Panc1 (cell line): ENCODE results near the gene SECISBP2. TPM values are rescaled to one million over a fixed set of nuclear protein-coding genes. Genes with fewer than 3 reads are reported as not detected.
"Not testable (repeated sequence)": the region's sequence is repeated elsewhere in the genome, so short reads cannot be mapped to it uniquely, and the experiment has no call there.

Experiments used
- ATAC-seq: fragments of 200-7000 bp; cut with Tn5 transposase; 2 replicates; pipeline ENCODE4 v1.9.1; 2020; ENCODE audit warnings: mild to moderate bottlenecking, moderate library complexity
- BruUV-seq: library from RNA; stranded (reverse); fragments of 400-500 nt; replicated peaks from 2 replicates; lab custom pipeline; 2021; lab: Mats Ljungman, UMichigan
- CTCF ChIA-PET: fragments of 300-600 bp; sonication (Branson Sonifier 250); formaldehyde crosslinking; loops from one replicate; lab custom pipeline; 2022; ENCODE audit warnings: antibody characterized with exemption; lab: Charles Lee
- POLR2A ChIA-PET: fragments of 300-600 bp; sonication (Branson Sonifier 250); formaldehyde crosslinking; loops from one replicate; lab custom pipeline; 2022; ENCODE audit warnings: antibody characterized with exemption; lab: Charles Lee
- DNase-seq: peaks from one replicate; pipeline ENCODE4 v3.0.0-alpha.2; 2010; ENCODE audit warnings: low read depth, low spot score
- H3K27ac ChIP-seq: 2 replicates; pipeline ENCODE4 v1.5.1; 2011; ENCODE audit warnings: mild to moderate bottlenecking, low read length, inconsistent platforms
- H3K27me3 ChIP-seq: fragments of 200-500 bp; sonication (Bioruptor generic); 2 replicates; pipeline ENCODE4 v1.6.0; 2014; ENCODE audit warnings: low read length, inconsistent platforms; ENCODE audit not compliant: control insufficient read depth, insufficient read depth
- H3K36me3 ChIP-seq: fragments of 200-500 bp; sonication (Bioruptor generic); 2 replicates; pipeline ENCODE4 v1.5.1; 2014; ENCODE audit warnings: inconsistent platforms, mild to moderate bottlenecking, low read length, moderate library complexity; ENCODE audit not compliant: control insufficient read depth, insufficient read depth
- H3K4me1 ChIP-seq: 2 replicates; pipeline ENCODE4 v1.5.1; 2011; ENCODE audit warnings: inconsistent platforms, mild to moderate bottlenecking, low read length, moderate library complexity; ENCODE audit not compliant: control insufficient read depth, insufficient read depth
- H3K4me3 ChIP-seq, 2 experiments: 2 replicates each; pipeline ENCODE4 v1.5.1; 2011 to 2012; ENCODE audit warnings: low read depth in 2 of 2, low read length in 2 of 2, mild to moderate bottlenecking in 2 of 2, inconsistent platforms in 1 of 2, moderate library complexity in 1 of 2
- H3K9me3 ChIP-seq: fragments of 200-500 bp; sonication (Bioruptor generic); 2 replicates; pipeline ENCODE4 v1.5.1; 2014; ENCODE audit warnings: low read depth, mild to moderate bottlenecking, inconsistent platforms, low read length, moderate library complexity; ENCODE audit not compliant: control insufficient read depth, insufficient read depth
- CTCF ChIP-seq: fragments of 450-650 bp; IDR thresholded peaks from 2 replicates; pipeline ENCODE4 v1.5.1; 2017; ENCODE audit warnings: mild to moderate bottlenecking
- POLR2AphosphoS5 ChIP-seq: IDR thresholded peaks from 2 replicates; pipeline ENCODE4 v1.6.1; 2012; ENCODE audit warnings: mild to moderate bottlenecking, low read depth, low read length, moderate library complexity
- REST ChIP-seq, 2 experiments: IDR thresholded peaks; 2 replicates each; pipeline ENCODE4 v1.6.1; 2011 to 2012; ENCODE audit warnings: low read depth in 2 of 2, control low read depth in 1 of 2, low read length in 1 of 2, mild to moderate bottlenecking in 1 of 2, moderate library complexity in 1 of 2; ENCODE audit not compliant: insufficient read depth in 1 of 2
- SIN3A ChIP-seq: IDR thresholded peaks from 2 replicates; pipeline ENCODE4 v1.6.1; 2012; ENCODE audit warnings: low read depth, mild to moderate bottlenecking, low read length, moderate library complexity, borderline replicate concordance; ENCODE audit not compliant: insufficient read depth
- TCF7L2 ChIP-seq: IDR thresholded peaks from 2 replicates; pipeline ENCODE4 v1.6.1; 2011; ENCODE audit warnings: mild to moderate bottlenecking, low read depth, low read length, inconsistent platforms
- in situ Hi-C: cut with HindIII; loops from 2 replicates; pipeline ENCODE4 v1.10.0; 2016; ENCODE audit warnings: low sequenced_read_pairs, low pct_unique_long_range_greater_than_20kb
- intact Hi-C: fragments of 100-400 bp; cut with micrococcal nuclease; formaldehyde crosslinking; loops from one replicate; pipeline ENCODE4 v1.10.0; 2022; ENCODE audit not compliant: unreplicated experiment
- total RNA-seq: library from RNA; stranded (reverse); gene quantifications from one replicate; pipeline ENCODE4 v1.2.1, GENCODE V29; 2021; ENCODE audit not compliant: unreplicated experiment

SECISBP2 gene
- total RNA-seq, 1 experiment from 2014 or later, result 17.7 TPM

DNA sequence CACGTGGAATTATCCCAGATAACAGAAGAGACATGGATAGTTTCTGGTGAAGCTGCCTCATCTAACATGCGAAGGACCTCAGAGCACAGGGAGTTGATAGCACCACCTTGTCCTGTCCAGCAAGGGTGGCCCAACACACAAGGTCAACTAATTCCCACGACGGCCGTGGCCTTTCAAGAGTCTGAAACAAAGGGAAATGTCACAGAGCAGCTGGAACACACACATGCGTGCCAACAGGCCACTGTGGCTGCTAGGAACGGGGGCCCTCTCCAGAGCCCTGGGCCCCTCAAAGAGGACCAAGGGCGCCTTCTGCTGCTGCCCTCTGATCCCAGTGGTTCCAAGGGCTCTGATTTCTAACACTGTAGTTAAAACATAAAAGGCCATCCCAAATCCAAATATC, 50.7 kb downstream of the SECISBP2 start:
- in situ Hi-C loops, result no loop called here
- TF ChIP-seq TCF7L2, result no peak
- no peak for TF ChIP-seq POLR2AphosphoS5
- no peak for TF ChIP-seq REST (IDR thresholded peaks at IDR 0.05; ENCODE audit: insufficient read depth in 1 of 2, low read depth in 2 of 2, low read length in 1 of 2)
- TF ChIP-seq CTCF, result no peak
- TF ChIP-seq SIN3A, result no peak
- CTCF ChIA-PET, result no interaction called here
- Histone ChIP-seq H3K4me1 (no peaks in the 10 kb centered on the region), H3K36me3 (no peaks in the 10 kb centered on the region), H3K9me3 (no peaks in the 10 kb centered on the region), H3K27ac (no peak overlapping the region), H3K4me3 (no peak overlapping the region), H3K27me3 (no peaks in the 10 kb centered on the region)
- ATAC-seq, result no peak
- POLR2A ChIA-PET, result no interaction called here
- intact Hi-C loops, result no loop called here
- no peak for DNase-seq
- no TSS peak for BruUV-seq

- DNase-seq (no peak), ATAC-seq (no peak)
- POLR2A ChIA-PET, result no interaction called here
- Histone ChIP-seq H3K4me1 (no peaks in the 10 kb centered on the region), H3K27me3 (no peaks in the 10 kb centered on the region), H3K27ac (no peak overlapping the region), H3K36me3 (no peaks in the 10 kb centered on the region), H3K9me3 (no peaks in the 10 kb centered on the region), H3K4me3 (no peak overlapping the region)
- intact Hi-C loops (loop anchor here (10.0 kb wide), 1 partner anchor 174 kb away; no protein-coding TSS in a partner anchor), in situ Hi-C loops (no loop called here)
- no peak for TF ChIP-seq SIN3A
- CTCF ChIA-PET, result interaction anchor here (0.6 kb wide), 1 partner anchor 16 kb away, joined by 4 read pairs; no protein-coding TSS in a partner anchor
- BruUV-seq, result no TSS peak
Observed at GRCh38 chr9:89370593-89370992, 52.3 kb downstream of the SECISBP2 start.

- H3K27me3 ChIP-seq, H3K9me3 ChIP-seq, POLR2A ChIA-PET, ATAC-seq, CTCF ChIA-PET, H3K36me3 ChIP-seq, BruUV-seq, H3K4me3 ChIP-seq, DNase-seq, H3K27ac ChIP-seq, in situ Hi-C loops, H3K4me1 ChIP-seq: not testable (repeated sequence)
- intact Hi-C loops, result loop anchor here (10.0 kb wide), 1 partner anchor 173 kb away; no protein-coding TSS in a partner anchor
Observed at GRCh38 chr9:89371791-89372190, 53.5 kb downstream of the SECISBP2 start.
